H9 (cell line): ENCODE measurements around the gene MUC5B. TPM values are rescaled to one million over a fixed set of nuclear protein-coding genes. Genes with fewer than 3 reads are reported as not detected.

Experiments used
- DNase-seq: peaks from one replicate; pipeline ENCODE4 v3.0.0-alpha.2; 2017
- H2AFZ ChIP-seq: one replicate; pipeline ENCODE4 v1.6.1; 2013; ENCODE audit warnings: mild to moderate bottlenecking, low read length, control low read depth, moderate library complexity
- H2AK5ac ChIP-seq: 2 replicates; pipeline ENCODE4 v1.6.1; 2013; ENCODE audit warnings: low read length, control low read depth, mixed read lengths; ENCODE audit not compliant: insufficient read length
- H2BK120ac ChIP-seq: one replicate; pipeline ENCODE4 v1.6.1; 2013; ENCODE audit warnings: low read depth, mild to moderate bottlenecking, low read length, control low read depth, inconsistent platforms; ENCODE audit not compliant: poor library complexity, severe bottlenecking
- H2BK12ac ChIP-seq: 2 replicates; pipeline ENCODE4 v1.6.1; 2013; ENCODE audit warnings: low read length, control low read depth, mixed read lengths, low read depth; ENCODE audit not compliant: insufficient read length
- H2BK15ac ChIP-seq: 2 replicates; pipeline ENCODE4 v1.6.1; 2013; ENCODE audit warnings: low read depth, low read length, control low read depth
- H2BK20ac ChIP-seq: one replicate; pipeline ENCODE4 v1.6.1; 2013; ENCODE audit warnings: low read depth, mild to moderate bottlenecking, low read length, control low read depth, inconsistent platforms; ENCODE audit not compliant: poor library complexity, severe bottlenecking
- H2BK5ac ChIP-seq: 2 replicates; pipeline ENCODE4 v1.6.1; 2013; ENCODE audit warnings: low read length, control low read depth, mixed read lengths; ENCODE audit not compliant: insufficient read length
- H3K14ac ChIP-seq: 2 replicates; pipeline ENCODE4 v1.6.1; 2013; ENCODE audit warnings: low read length, control low read depth; ENCODE audit not compliant: insufficient read depth
- H3K18ac ChIP-seq: 2 replicates; pipeline ENCODE4 v1.6.1; 2013; ENCODE audit warnings: low read depth, mild to moderate bottlenecking, mixed read lengths, low read length, control low read depth; ENCODE audit not compliant: insufficient read length
- H3K23ac ChIP-seq: 2 replicates; pipeline ENCODE4 v1.6.1; 2013; ENCODE audit warnings: low read length, control low read depth, mixed read lengths, low read depth; ENCODE audit not compliant: insufficient read length
- H3K23me2 ChIP-seq: 2 replicates; pipeline ENCODE4 v1.6.1; 2013; ENCODE audit warnings: low read depth, mild to moderate bottlenecking, mixed read lengths, low read length, control low read depth; ENCODE audit not compliant: insufficient read length, poor library complexity, severe bottlenecking
- H3K27ac ChIP-seq: 2 replicates; pipeline ENCODE4 v1.5.1; 2013; ENCODE audit warnings: low read length, control low read depth, mixed read lengths, low read depth; ENCODE audit not compliant: insufficient read length
- H3K27me3 ChIP-seq: 2 replicates; pipeline ENCODE4 v1.6.1; 2013; ENCODE audit warnings: low read length, control low read depth, inconsistent platforms; ENCODE audit not compliant: insufficient read depth
- H3K4ac ChIP-seq: 2 replicates; pipeline ENCODE4 v1.6.1; 2013; ENCODE audit warnings: low read depth, mild to moderate bottlenecking, control low read depth, inconsistent platforms, low read length, moderate library complexity
- H3K4me1 ChIP-seq: 2 replicates; pipeline ENCODE4 v1.6.1; 2013; ENCODE audit warnings: low read length, control low read depth, inconsistent platforms; ENCODE audit not compliant: insufficient read depth
- H3K4me2 ChIP-seq: 2 replicates; pipeline ENCODE4 v1.6.1; 2013; ENCODE audit warnings: low read length, control low read depth, mixed read lengths; ENCODE audit not compliant: insufficient read length, insufficient read depth
- H3K56ac ChIP-seq: 2 replicates; pipeline ENCODE4 v1.6.1; 2013; ENCODE audit warnings: low read depth, mild to moderate bottlenecking, mixed read lengths, low read length, control low read depth; ENCODE audit not compliant: insufficient read length
- H3K79me1 ChIP-seq: 2 replicates; pipeline ENCODE4 v1.6.1; 2013; ENCODE audit warnings: low read depth, mild to moderate bottlenecking, moderate library complexity, low read length, control low read depth, inconsistent platforms; ENCODE audit not compliant: insufficient read depth, poor library complexity, severe bottlenecking
- H3K79me2 ChIP-seq: 2 replicates; pipeline ENCODE4 v1.6.1; 2013; ENCODE audit warnings: low read length, control low read depth, inconsistent platforms; ENCODE audit not compliant: insufficient read depth
- H3K9ac ChIP-seq: 2 replicates; pipeline ENCODE4 v1.6.1; 2013; ENCODE audit warnings: low read length, control low read depth, mixed read lengths; ENCODE audit not compliant: insufficient read length; ENCODE audit errors: extremely low read depth
- H3K9me3 ChIP-seq: one replicate; pipeline ENCODE4 v1.6.1; 2013; ENCODE audit warnings: low read depth, low read length, inconsistent platforms; ENCODE audit not compliant: control insufficient read depth
- H3T11ph ChIP-seq: one replicate; pipeline ENCODE4 v1.6.1; 2013; ENCODE audit warnings: mild to moderate bottlenecking, low read length, control low read depth, inconsistent platforms
- H4K20me1 ChIP-seq: one replicate; pipeline ENCODE4 v1.6.1; 2013; ENCODE audit not compliant: control insufficient read depth, insufficient read length, insufficient read depth
- H4K5ac ChIP-seq: 2 replicates; pipeline ENCODE4 v1.6.1; 2013; ENCODE audit warnings: low read depth, mild to moderate bottlenecking, mixed read lengths, low read length, control low read depth; ENCODE audit not compliant: insufficient read length
- H4K8ac ChIP-seq: replicated peaks from 2 replicates; pipeline ENCODE4 v1.6.1; 2013; ENCODE audit warnings: low read length, control low read depth, mixed read lengths, low read depth; ENCODE audit not compliant: insufficient read length
- H4K91ac ChIP-seq: 2 replicates; pipeline ENCODE4 v1.6.1; 2013; ENCODE audit warnings: low read depth, mild to moderate bottlenecking, moderate library complexity, mixed read lengths, low read length, control low read depth; ENCODE audit not compliant: insufficient read length
- H3K27ac Mint-ChIP-seq, 3 experiments: 2 replicates in 2 of 3; 3 replicates in 1 of 3; pipeline ENCODE4 v1.8.0; 2020 to 2021; ENCODE audit warnings: mixed read lengths in 3 of 3, mild to moderate bottlenecking in 1 of 3, moderate library complexity in 1 of 3
- H3K27me3 Mint-ChIP-seq: 2 replicates; pipeline ENCODE4 v1.8.0; 2021; ENCODE audit warnings: low read depth, mild to moderate bottlenecking, moderate library complexity, mixed read lengths
- H3K36me3 Mint-ChIP-seq, 3 experiments: 2 replicates in 2 of 3; 3 replicates in 1 of 3; pipeline ENCODE4 v1.8.0; 2020 to 2021; ENCODE audit warnings: low read depth in 3 of 3, mixed read lengths in 3 of 3; ENCODE audit not compliant: insufficient read depth in 1 of 3
- H3K4me1 Mint-ChIP-seq, 2 experiments: 2 replicates each; pipeline ENCODE4 v1.8.0; 2020; ENCODE audit warnings: mixed read lengths in 2 of 2
- H3K4me3 Mint-ChIP-seq, 2 experiments: 2 replicates in 1 of 2; 3 replicates in 1 of 2; pipeline ENCODE4 v1.8.0; 2020 to 2021; ENCODE audit warnings: mild to moderate bottlenecking in 2 of 2, mixed read lengths in 2 of 2, moderate library complexity in 1 of 2
- H3K9me3 Mint-ChIP-seq, 2 experiments: 2 replicates in 1 of 2; 3 replicates in 1 of 2; pipeline ENCODE4 v1.8.0; 2020; ENCODE audit warnings: mild to moderate bottlenecking in 2 of 2, mixed read lengths in 2 of 2, moderate library complexity in 1 of 2
- WGBS: extraction: QIAGEN DNeasy Blood & Tissue Kit; methylation state at CpG from one replicate; pipeline ENCODE4 v1.1.7; 2013; ENCODE audit warnings: missing lambda C conversion rate, low lambda C conversion rate, mixed read lengths; ENCODE audit not compliant: insufficient read length; ENCODE audit errors: extremely low coverage; 5-methylcytosine and 5-hydroxymethylcytosine counted together
- total RNA-seq: library from RNA; stranded (reverse); gene quantifications from 2 replicates; pipeline ENCODE4 v1.2.1, GENCODE V29; 2021
- TF ChIP-seq, protein P1 (sequence below): fragments of 200-600 bp; sonication (generic); conservative IDR thresholded peaks from 3 replicates; pipeline ENCODE4 v1.8.0; 2021; ENCODE audit warnings: antibody characterized with exemption, mild to moderate bottlenecking

Gene MUC5B
- total RNA-seq, 1 experiment from 2014 or later: not detected

DNA sequence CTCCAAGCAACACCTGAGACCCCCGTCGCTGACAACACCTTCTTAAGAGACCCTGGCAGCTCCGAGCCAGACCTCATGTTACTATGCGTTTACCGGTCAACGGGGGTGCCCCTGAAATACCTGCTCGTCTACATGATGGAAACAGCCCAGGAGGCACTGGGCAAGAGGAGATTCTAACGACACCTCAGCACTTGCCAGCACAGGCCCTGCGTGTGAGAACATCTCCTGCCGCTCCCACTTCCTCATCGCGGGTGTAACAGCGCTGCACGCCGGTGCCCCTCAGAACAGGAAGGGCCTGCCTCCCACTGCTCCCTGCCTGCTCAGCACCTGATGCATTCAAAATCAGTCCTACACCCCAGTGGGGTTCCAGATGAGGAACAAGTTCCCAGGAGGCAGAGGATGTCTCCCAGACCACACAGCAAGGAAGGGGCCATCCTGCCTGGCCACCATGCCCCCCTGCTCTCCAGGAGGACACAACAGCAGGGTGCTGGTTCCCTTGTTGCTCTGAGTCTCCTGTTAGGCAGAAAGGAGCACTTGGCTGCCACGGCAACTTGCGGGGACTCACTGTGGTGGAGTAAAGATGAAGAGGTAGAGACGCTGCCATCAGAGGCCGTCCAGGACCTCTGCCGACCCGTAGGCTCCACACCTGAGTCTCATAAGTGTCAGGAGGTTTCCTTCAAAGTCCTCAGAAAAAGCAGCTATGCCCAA lies 84.5 kb downstream of the MUC5B start:
- DNase-seq: no peak
- Histone ChIP-seq H3K9ac (no peak overlapping the region), H2BK5ac (no peak overlapping the region), H2BK120ac (no peak overlapping the region), H3K14ac (no peak overlapping the region; the same call in 1 of the 2 replicates), H4K8ac (no peak overlapping the region), H3K79me2 (peaks cover 1% of the 10 kb centered on the region; the same call in 1 of the 2 replicates), H3K23me2 (peaks cover 6% of the 10 kb centered on the region), H3K27me3 (no peaks in the 10 kb centered on the region), H2BK12ac (no peak overlapping the region), H3K9me3 (no peaks in the 10 kb centered on the region), H4K5ac (no peak overlapping the region), H3K4ac (no peak overlapping the region), H4K91ac (no peak overlapping the region), H3T11ph (no peak overlapping the region), H3K4me2 (no peak overlapping the region), H3K18ac (no peak overlapping the region), H2BK20ac (no peak overlapping the region), H2AFZ (no peak overlapping the region), H2BK15ac (no peak overlapping the region), H3K4me1 (no peaks in the 10 kb centered on the region), H2AK5ac (no peak overlapping the region), H3K56ac (no peak overlapping the region), H4K20me1 (no peaks in the 10 kb centered on the region), H3K23ac (no peak overlapping the region), H3K27ac (no peak overlapping the region), H3K79me1 (peaks cover 5% of the 10 kb centered on the region)
- TF ChIP-seq, protein P1, sequence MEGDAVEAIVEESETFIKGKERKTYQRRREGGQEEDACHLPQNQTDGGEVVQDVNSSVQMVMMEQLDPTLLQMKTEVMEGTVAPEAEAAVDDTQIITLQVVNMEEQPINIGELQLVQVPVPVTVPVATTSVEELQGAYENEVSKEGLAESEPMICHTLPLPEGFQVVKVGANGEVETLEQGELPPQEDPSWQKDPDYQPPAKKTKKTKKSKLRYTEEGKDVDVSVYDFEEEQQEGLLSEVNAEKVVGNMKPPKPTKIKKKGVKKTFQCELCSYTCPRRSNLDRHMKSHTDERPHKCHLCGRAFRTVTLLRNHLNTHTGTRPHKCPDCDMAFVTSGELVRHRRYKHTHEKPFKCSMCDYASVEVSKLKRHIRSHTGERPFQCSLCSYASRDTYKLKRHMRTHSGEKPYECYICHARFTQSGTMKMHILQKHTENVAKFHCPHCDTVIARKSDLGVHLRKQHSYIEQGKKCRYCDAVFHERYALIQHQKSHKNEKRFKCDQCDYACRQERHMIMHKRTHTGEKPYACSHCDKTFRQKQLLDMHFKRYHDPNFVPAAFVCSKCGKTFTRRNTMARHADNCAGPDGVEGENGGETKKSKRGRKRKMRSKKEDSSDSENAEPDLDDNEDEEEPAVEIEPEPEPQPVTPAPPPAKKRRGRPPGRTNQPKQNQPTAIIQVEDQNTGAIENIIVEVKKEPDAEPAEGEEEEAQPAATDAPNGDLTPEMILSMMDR: no peak
- H3K4me3 Mint-ChIP-seq: no peak overlapping the region; a peak in 1 of 5 replicates
- WGBS: no CpG with 5 or more reads among the region's 21 CpGs
- peaks cover 18 to 28% of the 10 kb centered on the region in 2 experiments for H3K4me1 Mint-ChIP-seq
- peaks cover 9 to 19% of the 10 kb centered on the region in 2 experiments for H3K9me3 Mint-ChIP-seq
- peaks cover 4 to 12% (median 10%) of the 10 kb centered on the region in 3 experiments; a peak in 5 of 7 replicates for H3K36me3 Mint-ChIP-seq
- H3K27me3 Mint-ChIP-seq: peaks cover 19% of the 10 kb centered on the region
- H3K27ac Mint-ChIP-seq: no peak overlapping the region; a peak in 2 of 7 replicates
